AG09309 (cell line): ENCODE data around the gene GPC5.

Experiments used
- DNase-seq: peaks from one replicate; pipeline ENCODE4 v3.0.0-alpha.2; 2010; ENCODE audit warnings: low read depth
- H3K4me3 ChIP-seq: 2 replicates; pipeline ENCODE4 v1.5.1; 2011; ENCODE audit warnings: mild to moderate bottlenecking, low read depth, low read length, moderate library complexity; ENCODE audit not compliant: control insufficient read depth
- TF ChIP-seq, protein P1 (sequence below): IDR thresholded peaks from 2 replicates; pipeline ENCODE4 v1.5.1; 2011; ENCODE audit warnings: mild to moderate bottlenecking, low read depth, low read length, inconsistent platforms; ENCODE audit not compliant: insufficient read depth, control insufficient read depth; ENCODE audit errors: missing control alignments

The GPC5 gene

DNA sequence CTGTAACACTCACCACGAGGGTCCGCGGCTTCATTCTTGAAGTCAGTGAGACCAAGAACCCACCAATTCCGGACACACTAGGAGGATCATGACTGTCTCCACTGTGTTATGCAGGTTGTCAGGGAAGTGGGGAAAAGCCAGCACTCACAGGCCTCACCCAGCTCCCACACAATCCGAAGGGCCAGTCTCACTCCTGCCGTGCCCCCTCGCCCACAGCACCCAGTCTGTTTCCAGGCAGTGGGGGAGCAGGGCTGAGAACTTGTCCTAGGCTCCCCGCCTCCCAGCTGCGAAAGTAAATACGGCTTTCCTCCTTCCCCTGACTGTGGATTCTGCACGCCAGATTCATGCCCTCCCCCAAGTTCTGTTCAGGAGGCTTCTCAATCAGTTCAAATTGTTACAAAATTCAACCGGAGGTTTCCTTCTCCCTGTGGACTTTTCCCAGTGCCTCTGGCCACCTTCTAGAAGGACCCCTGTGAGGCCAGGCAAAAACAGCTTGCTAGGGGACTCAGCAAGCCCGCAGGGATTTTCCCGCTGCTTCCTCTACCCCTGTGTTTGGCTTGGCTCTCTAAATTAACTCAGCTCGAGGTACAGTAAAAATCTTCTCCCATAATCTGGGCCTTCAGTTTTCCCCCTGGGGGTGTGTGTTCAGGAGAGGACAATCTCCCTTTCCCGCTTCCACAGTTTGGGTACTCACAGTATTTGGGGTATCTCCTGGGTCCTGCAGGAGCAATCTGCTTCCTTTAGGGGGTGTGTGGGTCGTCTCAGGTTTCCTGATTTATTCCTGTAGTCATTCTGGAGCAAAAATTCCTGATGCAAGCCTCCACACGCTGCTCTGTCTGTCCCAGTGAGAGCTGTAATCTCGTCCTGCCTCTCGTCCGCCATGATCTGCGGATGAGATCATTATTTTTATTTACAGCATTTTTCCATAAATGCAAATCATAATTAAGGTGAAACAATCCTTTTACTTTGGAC, 899.8 kb downstream of the GPC5 start:
- no peak for DNase-seq
- TF ChIP-seq, protein P1, sequence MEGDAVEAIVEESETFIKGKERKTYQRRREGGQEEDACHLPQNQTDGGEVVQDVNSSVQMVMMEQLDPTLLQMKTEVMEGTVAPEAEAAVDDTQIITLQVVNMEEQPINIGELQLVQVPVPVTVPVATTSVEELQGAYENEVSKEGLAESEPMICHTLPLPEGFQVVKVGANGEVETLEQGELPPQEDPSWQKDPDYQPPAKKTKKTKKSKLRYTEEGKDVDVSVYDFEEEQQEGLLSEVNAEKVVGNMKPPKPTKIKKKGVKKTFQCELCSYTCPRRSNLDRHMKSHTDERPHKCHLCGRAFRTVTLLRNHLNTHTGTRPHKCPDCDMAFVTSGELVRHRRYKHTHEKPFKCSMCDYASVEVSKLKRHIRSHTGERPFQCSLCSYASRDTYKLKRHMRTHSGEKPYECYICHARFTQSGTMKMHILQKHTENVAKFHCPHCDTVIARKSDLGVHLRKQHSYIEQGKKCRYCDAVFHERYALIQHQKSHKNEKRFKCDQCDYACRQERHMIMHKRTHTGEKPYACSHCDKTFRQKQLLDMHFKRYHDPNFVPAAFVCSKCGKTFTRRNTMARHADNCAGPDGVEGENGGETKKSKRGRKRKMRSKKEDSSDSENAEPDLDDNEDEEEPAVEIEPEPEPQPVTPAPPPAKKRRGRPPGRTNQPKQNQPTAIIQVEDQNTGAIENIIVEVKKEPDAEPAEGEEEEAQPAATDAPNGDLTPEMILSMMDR: no peak
- no peak overlapping the region for H3K4me3 ChIP-seq

DNA sequence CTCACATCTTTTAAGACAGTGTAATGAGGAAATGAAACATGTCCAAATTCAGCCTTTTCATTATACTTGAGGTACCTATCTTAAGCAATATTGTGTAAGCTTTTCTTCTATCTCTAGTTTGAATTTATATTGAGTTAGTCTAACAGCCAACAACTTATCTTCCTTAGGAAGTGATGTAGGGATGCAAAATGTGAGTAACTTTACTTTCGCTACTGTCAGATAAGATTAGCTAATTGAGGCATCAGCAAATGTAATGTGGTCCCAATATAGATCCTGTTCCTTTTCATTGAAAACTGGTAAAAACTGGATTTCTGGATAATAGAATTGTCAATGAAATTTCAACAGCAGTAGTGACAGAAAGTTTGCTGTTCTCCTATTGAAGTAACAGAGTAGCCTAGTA, 902.2 kb downstream of the GPC5 start:
- DNase-seq: no peak
- H3K4me3 ChIP-seq: no peak overlapping the region
- TF ChIP-seq, protein P1: no peak

DNA sequence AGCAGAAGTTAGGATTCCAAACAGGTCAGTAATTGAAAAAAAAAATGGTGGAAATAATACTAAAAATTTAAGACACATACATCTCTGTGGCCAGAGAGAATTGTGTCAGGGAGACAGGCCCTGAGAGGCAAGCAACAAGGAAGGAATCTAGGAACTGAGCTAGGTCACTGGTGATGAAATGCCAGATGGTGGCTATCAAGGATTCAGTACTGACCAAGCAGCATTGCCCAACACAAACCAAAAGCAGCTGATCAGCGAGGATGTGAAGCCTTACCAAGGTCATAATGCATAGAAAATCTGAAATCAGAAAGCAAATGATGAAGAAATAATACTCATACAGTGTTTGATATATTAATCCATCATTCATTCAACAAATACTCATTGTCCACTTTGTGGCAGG, 905.0 kb downstream of the GPC5 start:
- TF ChIP-seq, protein P1: no peak
- no peak overlapping the region for H3K4me3 ChIP-seq
- DNase-seq: no peak

DNA sequence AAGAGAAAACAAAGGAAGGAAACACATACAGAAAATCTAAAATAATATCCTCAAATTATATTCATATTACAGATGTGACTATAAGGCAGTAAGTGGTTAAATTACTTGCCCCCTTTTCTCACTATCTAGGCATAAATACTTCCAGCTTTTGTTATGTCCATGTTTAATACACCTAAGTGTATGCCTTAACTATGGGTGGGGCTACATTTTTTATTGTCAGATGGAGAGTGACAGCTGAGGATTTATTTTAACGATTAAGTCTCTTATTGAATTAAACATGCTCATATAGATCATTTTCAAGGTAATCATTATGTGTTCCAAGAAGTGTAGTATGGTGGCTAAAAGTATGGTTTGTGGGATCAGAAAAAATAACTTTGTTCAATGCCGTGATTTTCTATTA, 909.3 kb downstream of the GPC5 start:
- TF ChIP-seq, protein P1: no peak
- DNase-seq: no peak
- H3K4me3 ChIP-seq: no peak overlapping the region

DNA sequence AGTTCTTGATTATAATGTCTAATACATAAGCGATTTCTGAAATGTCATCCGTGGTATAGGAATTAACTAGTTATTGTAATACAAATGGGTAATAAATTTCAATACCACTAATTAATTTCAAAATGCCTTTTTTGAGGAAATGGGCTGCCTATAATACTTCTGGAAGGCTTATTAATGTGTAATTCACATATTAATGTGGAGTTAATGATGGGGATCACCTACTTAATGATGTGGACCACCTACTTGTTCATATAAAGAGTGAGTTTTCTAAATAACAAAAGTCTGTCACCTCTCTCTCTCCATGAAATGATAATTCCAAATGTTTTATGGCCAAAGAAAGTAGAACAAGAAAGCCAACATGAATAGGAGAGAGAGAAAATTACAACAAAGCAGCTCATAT, 914.4 kb downstream of the GPC5 start:
- TF ChIP-seq, protein P1: no peak
- no peak for DNase-seq
- H3K4me3 ChIP-seq: no peak overlapping the region

DNA sequence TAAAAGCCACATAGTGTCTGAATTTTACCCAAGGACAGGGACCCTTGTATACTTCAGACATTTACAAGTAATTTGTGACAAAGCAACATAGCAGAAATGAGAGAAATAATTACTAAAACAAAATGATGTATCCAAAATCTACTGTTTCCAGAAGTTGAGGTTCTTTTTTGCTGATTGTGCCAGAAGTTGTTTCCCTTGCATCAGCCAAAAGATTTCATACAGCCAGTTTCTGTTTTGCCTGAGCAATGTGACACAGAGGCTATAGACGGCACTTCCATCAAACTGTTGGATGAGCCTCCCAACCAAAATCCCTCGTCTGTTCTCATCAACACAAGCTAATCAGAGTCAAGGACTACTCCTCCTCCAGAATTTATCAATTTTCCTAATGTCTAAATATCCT, 915.0 kb downstream of the GPC5 start:
- TF ChIP-seq, protein P1: no peak
- DNase-seq: no peak
- no peak overlapping the region for H3K4me3 ChIP-seq
